Suprapubic skin (tissue), 4 donors: ENCODE results near the gene ZSCAN4.

ENCODE experiments used
- CTCF ChIP-seq, 2 donors: fragments of 200-600 bp in 1 of 2; fragments of 450-650 bp in 1 of 2; sonication (generic) in 1 of 2; IDR thresholded peaks; one replicate each; pipeline ENCODE4 v1.5.1; 2016 to 2019; ENCODE audit warnings: antibody characterized with exemption in 2 of 2, mild to moderate bottlenecking in 1 of 2, moderate library complexity in 1 of 2
- EP300 ChIP-seq: sonication (generic); formaldehyde crosslinking; IDR thresholded peaks from one replicate; pipeline ENCODE4 v1.6.1; 2017; ENCODE audit warnings: antibody characterized with exemption
- POLR2A ChIP-seq, 2 donors: fragments of 450-650 bp; IDR thresholded peaks; one replicate each; pipeline ENCODE4 v1.6.1; 2017; ENCODE audit warnings: antibody characterized with exemption in 2 of 2, mild to moderate bottlenecking in 2 of 2, moderate library complexity in 2 of 2
- POLR2AphosphoS5 ChIP-seq, 3 donors: sonication (generic); formaldehyde crosslinking; IDR thresholded peaks; one replicate each; pipeline ENCODE4 v1.6.1; 2017; ENCODE audit warnings: antibody characterized with exemption in 3 of 3

GRCh38 chr19:57623091-57623490 lies 45.6 kb upstream of the ZSCAN4 start:
- TF ChIP-seq CTCF (IDR thresholded peaks at IDR 0.05) (no peak), POLR2A (IDR thresholded peaks at IDR 0.05) (no peak), EP300 (no peak), POLR2AphosphoS5 (IDR thresholded peaks at IDR 0.05) (no peak)
